SKM-1 treated with dmso at 0.1 percent for 144 hours (cell line): ENCODE results near the gene MRPS24.
"Not testable (repeated sequence)": the region's sequence is repeated elsewhere in the genome, so short reads cannot be mapped to it uniquely, and the experiment has no call there.

Experiments used
- DNase-seq: peaks from one replicate; lab custom pipeline; 2025; ENCODE audit not compliant: unreplicated experiment; lab: John Stamatoyannopoulos, UW

MRPS24 gene

DNA sequence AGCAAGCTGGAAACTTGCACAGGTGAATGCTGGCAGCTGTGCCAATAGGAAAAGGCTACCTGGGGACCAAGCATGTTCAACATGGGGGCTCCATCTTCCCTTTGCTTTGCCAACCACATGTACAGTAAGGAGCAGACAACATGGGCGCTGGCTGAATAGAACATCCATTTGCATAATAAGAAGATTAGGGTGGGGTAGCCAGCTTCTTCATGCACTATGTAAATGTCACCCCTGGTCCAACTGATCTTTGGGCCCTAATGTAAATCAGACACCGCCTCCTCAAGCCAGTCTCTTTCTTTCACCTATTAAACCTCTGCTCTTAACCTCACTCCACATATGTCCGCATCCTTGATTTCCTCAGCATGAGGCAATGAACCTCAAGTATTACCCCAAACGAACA is 26.0 kb downstream of the MRPS24 start:
- no peak for DNase-seq

DNA sequence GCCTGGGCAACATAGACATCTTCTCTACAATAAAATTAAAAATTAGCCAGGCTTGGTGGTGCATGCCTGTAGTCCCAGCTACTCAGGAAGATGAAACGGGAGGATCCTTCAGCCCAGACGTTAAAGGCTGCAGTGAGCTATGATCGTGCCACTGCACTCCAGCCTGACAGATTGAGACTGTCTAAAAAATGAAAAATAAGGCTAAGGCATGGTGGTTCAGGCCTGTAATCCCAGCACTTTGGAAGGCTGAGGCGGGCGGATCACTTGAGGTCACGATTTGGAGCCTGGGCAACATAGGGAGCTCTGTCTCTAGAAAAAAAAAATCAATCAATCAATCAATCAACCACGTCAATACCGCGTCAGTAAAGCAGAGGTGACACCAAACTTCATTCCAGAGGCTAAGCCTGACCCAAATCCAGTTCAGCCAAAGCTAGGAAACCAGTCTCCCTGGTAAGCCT is 31.1 kb downstream of the MRPS24 start:
- DNase-seq: no peak

DNA sequence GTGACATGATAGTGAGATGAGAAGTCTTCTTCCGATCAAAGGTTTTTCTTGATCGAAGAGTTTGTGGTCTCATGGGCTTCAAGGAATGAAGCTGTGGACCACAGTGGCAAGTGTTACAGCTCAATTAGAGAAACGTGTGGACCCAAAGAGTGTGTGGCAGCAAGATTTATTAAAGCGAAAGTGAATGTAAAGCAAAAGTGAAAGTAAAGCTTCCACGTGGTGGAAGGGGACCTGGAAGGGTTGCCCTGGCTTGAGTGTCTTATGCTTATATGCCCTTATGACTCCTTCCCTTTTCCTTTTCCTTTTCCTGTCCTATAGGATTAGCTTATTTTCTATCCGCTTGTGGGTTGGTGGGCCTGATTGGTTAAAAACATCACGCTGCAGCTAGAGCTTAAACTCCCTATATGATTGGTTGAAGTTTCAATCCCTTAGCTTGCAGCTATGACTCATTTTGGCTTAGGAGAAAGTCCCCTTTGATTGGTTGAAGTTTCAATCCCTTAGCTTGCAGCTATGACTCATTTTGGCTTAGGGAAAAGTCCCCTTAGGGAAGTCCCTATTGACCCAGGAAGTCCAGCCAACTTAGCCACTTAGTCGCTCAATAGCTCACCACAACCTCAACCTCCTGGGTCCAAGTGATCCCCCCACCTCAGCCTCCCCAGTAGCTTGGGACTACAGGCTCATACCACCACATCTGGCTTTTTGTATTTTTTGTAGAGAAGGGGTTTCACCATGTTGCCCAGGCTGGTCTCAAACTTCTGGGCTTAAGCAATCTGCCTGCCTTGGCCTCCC is 34.7 kb downstream of the MRPS24 start:
- peak; percentile 21 for DNase-seq

DNA sequence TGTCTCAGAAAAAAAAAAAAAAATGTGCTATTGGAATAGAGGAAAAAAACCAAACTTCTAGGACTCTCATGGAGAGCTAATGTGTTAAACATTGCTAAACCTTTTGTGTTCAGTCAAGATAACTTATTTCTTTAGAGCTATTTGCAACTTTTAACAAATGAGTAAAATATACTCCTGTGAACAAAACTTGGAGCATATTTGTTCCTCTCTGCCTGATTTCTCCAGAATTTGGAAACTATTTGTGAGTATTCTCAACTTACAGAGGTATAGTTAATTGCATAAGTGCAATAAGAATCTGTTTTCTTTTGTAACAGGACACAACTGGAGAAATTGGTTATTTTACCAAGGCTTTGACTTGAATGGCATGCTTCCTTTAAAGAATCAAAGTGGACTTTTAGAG is 38.4 kb downstream of the MRPS24 start:
- DNase-seq: not testable (repeated sequence)

DNA sequence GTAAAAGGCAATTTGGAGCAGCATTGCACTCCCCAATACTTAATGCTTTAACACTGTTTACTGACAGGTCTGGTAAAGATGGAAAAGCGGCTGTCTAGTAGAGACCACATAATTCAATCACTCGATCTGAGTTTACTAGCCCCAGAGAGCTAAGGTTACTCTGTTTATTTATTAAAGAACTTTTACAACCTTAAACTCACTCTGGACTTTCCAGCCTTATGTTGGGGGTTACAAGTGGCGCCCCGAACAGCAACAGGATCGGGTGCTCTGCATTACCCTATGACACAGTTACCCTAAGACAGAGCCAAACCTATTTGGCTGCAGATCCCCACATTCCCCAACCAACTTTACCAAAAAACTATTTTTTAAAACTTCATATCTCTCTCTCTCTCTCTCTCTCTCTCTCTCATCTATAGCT is 43.9 kb downstream of the MRPS24 start:
- no peak for DNase-seq

DNA sequence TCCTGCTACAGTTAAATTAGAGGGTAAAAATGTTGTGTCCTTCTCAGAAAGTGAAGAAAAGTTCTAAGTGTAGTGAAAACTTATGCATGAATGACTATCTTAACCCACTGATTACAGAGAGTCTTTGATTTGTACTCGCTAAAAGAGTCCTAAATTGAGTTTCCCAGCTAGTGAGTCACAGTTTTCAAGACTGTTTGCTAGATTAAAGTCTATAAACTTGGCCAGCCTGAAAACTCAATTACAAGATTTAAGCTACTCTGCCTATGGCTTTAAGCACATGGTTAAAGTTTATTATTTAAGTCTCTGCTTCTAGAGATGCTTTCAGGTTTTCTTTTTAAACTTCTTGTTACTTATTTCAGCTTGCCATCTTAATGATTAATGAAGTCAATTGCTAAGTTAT is 44.4 kb downstream of the MRPS24 start:
- no peak for DNase-seq

DNA sequence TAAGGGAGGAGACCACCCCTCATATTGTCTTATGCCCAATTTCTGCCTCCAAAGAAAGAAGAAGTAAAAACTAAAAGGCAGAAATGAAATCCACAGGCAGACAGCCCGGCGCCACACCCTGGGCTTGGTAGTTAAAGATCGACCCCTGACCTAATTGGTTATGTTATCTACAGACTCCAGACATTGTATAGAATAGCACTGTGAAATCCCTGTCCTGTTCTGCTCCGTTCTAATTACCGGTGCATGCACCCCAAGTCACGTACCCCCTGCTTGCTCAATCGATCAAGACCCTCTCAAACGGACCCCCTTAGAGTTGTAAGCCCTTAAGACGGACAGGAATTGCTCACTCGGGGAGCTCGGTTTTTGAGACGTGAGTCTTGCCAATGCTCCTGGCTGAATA is 44.8 kb downstream of the MRPS24 start:
- not testable (repeated sequence) for DNase-seq

DNA sequence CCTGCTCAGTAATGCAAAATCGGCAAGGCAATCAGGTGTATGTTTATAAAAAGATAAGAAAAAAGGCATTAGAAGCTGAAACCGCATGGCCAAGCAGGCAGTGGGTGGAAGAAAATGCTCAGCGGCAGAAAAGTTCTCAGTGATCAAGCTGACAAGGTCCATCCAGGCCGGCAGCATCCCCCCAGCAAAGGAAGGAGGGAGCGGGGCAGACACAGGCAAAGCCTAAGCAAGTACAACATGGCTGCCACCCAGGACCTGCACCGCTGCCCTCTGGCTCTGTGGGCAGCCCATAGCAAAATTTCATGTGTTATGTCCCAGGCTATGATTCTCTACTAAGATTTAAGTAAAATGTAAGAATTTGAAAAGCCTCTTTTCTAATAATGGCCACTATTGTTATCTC is 45.4 kb downstream of the MRPS24 start:
- no peak for DNase-seq

DNA sequence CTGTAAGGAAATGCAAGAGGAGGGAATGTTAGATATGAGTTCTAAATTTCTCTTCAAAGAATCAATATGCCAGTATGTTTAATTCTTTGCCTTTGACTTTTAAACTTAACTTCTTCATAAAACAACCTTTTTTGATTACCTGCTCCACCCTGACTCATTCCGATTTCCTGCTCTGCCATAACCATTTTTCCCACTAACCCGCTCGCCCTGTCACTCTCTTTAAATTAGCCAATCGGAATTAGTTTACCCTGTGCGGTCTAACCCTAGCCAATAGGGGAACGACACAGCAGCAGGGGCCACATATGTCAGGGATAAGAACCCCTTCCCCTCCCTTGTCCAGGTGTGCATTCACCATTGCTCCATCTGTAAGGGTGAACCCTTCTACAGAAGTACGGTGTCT is 45.9 kb downstream of the MRPS24 start:
- not testable (repeated sequence) for DNase-seq
